ENCODE measurements around the gene PRDM15.
A peak's percentile ranks its signal among the peaks of the same experiment; 100 is the strongest.

Gene PRDM15

GRCh38 chr21:41880153-41880552 is 1.0 kb upstream of the PRDM15 start:
- H3K36me3 Mint-ChIP-seq (ENCODE audit: low read depth), result no peaks in the 10 kb centered on the region
- no peak for TF ChIP-seq CTCF (IDR thresholded peaks at IDR 0.05)
- H3K9me3 Mint-ChIP-seq, result no peaks in the 10 kb centered on the region
- no peaks in the 10 kb centered on the region for H3K27me3 Mint-ChIP-seq (ENCODE audit: low read depth, poor library complexity)
- peaks cover 39% of the 10 kb centered on the region for H3K4me1 Mint-ChIP-seq
- H3K4me3 Mint-ChIP-seq, result peak overlapping the region; percentile 89
- no peak for DNase-seq
- no peak overlapping the region for H3K27ac Mint-ChIP-seq

GRCh38 chr21:41878831-41879189 is 334 bp downstream of the PRDM15 start:
- Mint-ChIP-seq H3K4me1 (peaks cover 37% of the 10 kb centered on the region), H3K9me3 (no peaks in the 10 kb centered on the region), H3K4me3 (peak overlapping the region; percentile 64), H3K27ac (no peak overlapping the region), H3K27me3 (ENCODE audit: low read depth, poor library complexity) (peaks cover 4% of the 10 kb centered on the region), H3K36me3 (ENCODE audit: low read depth) (no peaks in the 10 kb centered on the region)
- TF ChIP-seq CTCF (IDR thresholded peaks at IDR 0.05), result no peak
- peak; percentile 80 for DNase-seq

- Mint-ChIP-seq H3K27me3 (ENCODE audit: low read depth, poor library complexity) (peaks cover 4% of the 10 kb centered on the region), H3K4me3 (peak overlapping the region; percentile 83), H3K27ac (peak overlapping the region; percentile 42), H3K36me3 (ENCODE audit: low read depth) (no peaks in the 10 kb centered on the region), H3K9me3 (no peaks in the 10 kb centered on the region), H3K4me1 (peaks cover 36% of the 10 kb centered on the region)
- no peak for DNase-seq
- no peak for TF ChIP-seq CTCF (IDR thresholded peaks at IDR 0.05)
Measured at GRCh38 chr21:41877901-41878830, 978 bp downstream of the PRDM15 start.

GRCh38 chr21:41876928-41877652 is 2.1 kb downstream of the PRDM15 start:
- Mint-ChIP-seq H3K4me1 (peaks cover 43% of the 10 kb centered on the region), H3K27ac (no peak overlapping the region), H3K4me3 (peak overlapping the region; percentile 83), H3K9me3 (no peaks in the 10 kb centered on the region), H3K36me3 (ENCODE audit: low read depth) (no peaks in the 10 kb centered on the region), H3K27me3 (ENCODE audit: low read depth, poor library complexity) (peaks cover 4% of the 10 kb centered on the region)
- DNase-seq, result no peak
- TF ChIP-seq CTCF (IDR thresholded peaks at IDR 0.05), result no peak

GRCh38 chr21:41876396-41876795 is 2.7 kb downstream of the PRDM15 start:
- no peaks in the 10 kb centered on the region for H3K9me3 Mint-ChIP-seq
- H3K4me3 Mint-ChIP-seq, result no peak overlapping the region
- DNase-seq, result no peak
- H3K4me1 Mint-ChIP-seq, result peaks cover 49% of the 10 kb centered on the region
- no peaks in the 10 kb centered on the region for H3K36me3 Mint-ChIP-seq (ENCODE audit: low read depth)
- H3K27ac Mint-ChIP-seq, result no peak overlapping the region
- H3K27me3 Mint-ChIP-seq (ENCODE audit: low read depth, poor library complexity), result peaks cover 4% of the 10 kb centered on the region
- TF ChIP-seq CTCF (IDR thresholded peaks at IDR 0.05), result no peak

All from nephron progenitor cell (in vitro differentiated cells).